ENCODE measurements around the gene EPAS1.
"Not testable (repeated sequence)": the region's sequence is repeated elsewhere in the genome, so short reads cannot be mapped to it uniquely, and the experiment has no call there.

The EPAS1 gene

DNA sequence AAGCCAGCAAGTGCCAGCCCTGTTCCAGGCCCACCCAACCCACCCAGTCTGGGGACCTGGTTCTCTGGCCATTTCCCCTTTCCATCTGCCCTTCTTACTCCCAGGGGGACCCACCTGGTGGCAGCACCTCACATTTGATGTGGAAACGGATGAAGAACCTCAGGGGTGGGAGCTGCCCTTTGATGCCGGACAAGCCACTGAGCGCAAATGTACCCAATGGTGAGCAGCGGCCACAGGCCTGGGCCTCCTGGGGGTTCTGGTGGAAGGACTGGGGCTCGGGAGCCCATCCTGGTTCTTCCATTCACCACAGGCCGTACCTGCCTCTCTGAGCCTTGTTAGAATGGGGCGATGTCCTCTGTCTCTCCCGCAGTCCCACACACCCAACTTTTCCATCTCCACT is 84.7 kb downstream of the EPAS1 start:
- DNase-seq (ENCODE audit: low read depth in 3 of 3, low spot score in 1 of 3): no peak

DNA sequence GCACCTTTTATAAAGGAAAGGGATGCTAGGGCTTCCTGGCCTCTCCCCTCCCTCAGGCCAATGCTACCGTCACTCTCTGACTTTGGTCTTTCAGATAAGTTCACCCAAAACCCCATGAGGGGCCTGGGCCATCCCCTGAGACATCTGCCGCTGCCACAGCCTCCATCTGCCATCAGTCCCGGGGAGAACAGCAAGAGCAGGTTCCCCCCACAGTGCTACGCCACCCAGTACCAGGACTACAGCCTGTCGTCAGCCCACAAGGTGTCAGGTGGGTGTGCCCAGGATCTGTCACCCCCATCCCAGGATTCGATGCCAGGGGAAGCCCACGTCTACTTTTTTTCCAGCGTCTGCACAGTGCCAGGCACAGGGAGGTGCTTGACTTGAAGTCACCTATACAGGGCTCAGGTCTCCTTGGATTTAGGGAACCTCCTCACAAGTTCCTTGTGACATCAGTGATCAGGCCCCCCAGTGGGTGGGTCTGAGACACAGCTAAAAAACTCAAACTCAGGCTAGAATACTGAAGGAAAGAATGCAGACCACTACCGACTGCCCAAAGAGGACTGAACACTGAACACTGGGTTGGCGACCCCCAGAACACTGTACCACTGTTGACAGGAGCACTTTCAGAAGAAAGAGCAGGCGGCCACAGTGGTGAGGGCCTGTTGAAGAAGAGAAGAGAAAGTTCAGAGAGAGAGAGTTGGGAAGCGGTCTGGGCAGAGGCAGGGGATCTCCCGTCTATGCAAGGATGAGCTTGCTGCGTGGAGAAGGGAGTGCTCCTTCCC is 85.3 kb downstream of the EPAS1 start:
- DNase-seq (ENCODE audit: low read depth in 3 of 3, low spot score in 1 of 3): no peak

DNA sequence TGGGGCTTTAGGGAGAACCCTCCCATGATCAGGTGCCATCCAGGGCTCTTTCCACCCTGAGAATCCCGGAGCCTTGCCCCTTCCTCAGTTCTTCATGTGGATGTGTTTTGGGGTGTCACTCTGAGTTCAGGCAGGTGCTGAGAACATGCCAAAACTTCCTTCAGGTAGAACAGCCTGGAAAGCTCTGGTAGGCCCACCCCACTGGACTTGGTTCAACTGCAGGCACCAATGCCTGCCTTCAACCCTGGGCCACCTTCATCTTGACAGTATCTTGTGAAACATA is 85.8 kb downstream of the EPAS1 start:
- no peak for DNase-seq (ENCODE audit: low read depth in 3 of 3, low spot score in 1 of 3)

DNA sequence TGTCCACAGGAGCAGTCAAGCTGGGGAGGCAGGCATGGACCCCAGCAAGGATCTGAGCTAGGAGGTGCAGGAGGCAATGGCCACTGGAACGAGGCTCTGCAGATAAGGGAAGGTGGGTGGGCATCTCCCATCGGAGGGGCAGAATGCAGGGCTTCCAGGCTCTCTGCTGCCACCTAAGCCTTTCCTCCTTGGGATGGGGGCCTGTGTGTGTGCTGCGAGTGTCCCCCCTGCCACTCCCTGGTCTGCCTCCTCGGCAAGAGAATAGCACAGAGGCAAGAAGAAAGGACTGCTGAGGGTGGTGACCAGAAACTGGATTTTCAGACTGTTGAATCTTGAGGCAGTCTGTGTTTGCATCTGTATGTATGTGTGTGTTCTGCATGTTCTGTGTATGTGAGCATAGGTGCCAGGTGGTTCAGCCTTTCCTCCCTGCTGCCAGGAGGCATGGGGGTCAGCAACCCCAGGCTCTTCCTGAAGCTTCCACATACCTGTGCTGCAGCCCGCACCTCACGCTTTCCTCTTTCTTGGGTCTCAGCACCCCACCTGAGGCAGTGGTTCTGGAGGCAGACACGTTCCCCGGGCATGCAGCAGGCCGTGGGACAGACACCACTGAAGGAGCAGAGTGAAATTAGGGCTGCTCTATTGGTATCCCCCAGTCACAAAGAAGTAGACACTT is 86.7 kb downstream of the EPAS1 start:
- DNase-seq (ENCODE audit: low read depth in 3 of 3, low spot score in 1 of 3): no peak

DNA sequence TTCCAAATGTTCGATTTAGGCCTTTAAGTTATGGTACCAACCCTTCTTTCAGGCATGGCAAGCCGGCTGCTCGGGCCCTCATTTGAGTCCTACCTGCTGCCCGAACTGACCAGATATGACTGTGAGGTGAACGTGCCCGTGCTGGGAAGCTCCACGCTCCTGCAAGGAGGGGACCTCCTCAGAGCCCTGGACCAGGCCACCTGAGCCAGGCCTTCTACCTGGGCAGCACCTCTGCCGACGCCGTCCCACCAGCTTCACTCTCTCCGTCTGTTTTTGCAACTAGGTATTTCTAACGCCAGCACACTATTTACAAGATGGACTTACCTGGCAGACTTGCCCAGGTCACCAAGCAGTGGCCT is 87.2 kb downstream of the EPAS1 start:
- DNase-seq (ENCODE audit: low read depth in 3 of 3, low spot score in 1 of 3): no peak

DNA sequence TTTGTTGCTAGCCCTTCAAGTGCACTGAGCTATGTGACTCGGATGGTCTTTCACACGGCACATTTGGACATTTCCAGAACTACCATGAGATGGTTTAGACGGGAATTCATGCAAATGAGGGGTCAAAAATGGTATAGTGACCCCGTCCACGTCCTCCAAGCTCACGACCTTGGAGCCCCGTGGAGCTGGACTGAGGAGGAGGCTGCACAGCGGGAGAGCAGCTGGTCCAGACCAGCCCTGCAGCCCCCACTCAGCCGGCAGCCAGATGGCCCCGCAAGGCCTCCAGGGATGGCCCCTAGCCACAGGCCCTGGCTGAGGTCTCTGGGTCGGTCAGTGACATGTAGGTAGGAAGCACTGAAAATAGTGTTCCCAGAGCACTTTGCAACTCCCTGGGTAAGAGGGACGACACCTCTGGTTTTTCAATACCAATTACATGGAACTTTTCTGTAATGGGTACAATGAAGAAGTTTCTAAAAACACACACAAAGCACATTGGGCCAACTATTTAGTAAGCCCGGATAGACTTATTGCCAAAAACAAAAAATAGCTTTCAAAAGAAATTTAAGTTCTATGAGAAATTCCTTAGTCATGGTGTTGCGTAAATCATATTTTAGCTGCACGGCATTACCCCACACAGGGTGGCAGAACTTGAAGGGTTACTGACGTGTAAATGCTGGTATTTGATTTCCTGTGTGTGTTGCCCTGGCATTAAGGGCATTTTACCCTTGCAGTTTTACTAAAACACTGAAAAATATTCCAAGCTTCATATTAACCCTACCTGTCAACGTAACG is 88.8 kb downstream of the EPAS1 start:
- no peak for DNase-seq (ENCODE audit: low read depth in 3 of 3, low spot score in 1 of 3)

DNA sequence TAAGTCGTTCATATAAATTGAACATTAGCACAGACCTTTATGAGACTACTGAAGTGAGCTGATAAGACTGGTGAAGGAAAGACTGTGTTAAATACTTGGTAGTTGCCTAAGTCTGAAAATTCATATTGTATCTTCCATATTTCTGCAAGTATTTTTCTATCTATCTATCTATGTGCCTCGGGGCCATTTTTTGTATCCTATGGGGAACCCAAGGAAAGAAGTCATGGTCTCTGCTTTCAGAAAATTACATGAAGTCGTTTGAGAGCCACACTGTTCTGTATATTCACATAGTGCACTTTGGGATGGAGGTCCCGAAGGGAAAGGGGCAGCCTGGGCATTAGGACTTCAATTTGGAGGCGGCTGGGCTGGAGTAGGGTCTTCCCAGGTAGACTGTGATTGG is 89.6 kb downstream of the EPAS1 start:
- DNase-seq (ENCODE audit: low read depth in 3 of 3, low spot score in 1 of 3): no peak

DNA sequence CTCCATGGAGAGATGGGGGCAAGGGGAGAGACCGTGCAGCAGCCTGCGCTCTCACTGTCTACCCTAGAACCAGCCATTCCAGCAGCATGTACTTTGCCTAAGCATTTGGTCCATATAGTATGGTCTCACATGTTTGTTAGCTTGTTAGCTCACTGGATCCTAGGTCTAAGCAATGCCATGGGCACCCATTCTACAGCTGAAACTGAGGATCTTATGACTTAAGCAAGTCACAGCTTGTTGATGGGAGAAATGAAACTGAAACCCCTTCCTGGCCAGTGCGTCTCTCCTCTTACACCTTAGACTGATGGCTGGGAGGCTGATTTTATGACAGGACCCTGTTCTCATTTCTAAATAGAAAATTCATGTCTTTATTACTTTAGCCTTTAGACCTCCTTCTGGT is 90.1 kb downstream of the EPAS1 start:
- no peak for DNase-seq (ENCODE audit: low read depth in 3 of 3, low spot score in 1 of 3)

DNA sequence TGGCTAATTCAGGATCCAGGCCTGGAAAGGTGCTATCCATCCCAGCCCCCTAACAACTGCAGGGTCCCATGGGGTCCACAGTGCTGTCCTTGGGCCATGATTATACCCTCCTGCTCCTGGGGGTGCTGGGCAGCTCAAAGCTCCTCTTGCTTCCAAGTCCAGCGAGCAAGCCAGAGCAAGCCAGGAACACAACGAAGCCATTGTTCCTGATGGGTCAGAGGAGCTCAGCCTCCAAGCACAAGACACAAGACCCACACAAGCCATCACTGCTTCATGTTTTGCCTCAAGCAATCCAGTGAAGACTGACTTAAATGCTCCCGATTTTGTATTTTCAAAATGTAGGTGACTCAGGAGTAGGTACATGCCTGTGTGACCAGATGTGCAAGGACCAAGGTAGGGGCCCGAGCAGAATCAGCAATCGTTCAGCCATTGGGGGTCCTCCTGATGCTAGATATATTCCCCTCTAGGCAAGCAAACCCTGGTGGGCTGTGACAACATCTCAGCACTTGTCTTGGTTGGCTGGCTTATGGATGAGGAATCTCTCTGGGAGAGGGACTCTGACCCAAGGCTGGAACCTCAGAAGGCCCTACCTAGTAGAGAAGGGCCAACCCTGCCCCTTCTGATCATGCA is 90.8 kb downstream of the EPAS1 start:
- DNase-seq (ENCODE audit: low read depth in 3 of 3, low spot score in 1 of 3): no peak

DNA sequence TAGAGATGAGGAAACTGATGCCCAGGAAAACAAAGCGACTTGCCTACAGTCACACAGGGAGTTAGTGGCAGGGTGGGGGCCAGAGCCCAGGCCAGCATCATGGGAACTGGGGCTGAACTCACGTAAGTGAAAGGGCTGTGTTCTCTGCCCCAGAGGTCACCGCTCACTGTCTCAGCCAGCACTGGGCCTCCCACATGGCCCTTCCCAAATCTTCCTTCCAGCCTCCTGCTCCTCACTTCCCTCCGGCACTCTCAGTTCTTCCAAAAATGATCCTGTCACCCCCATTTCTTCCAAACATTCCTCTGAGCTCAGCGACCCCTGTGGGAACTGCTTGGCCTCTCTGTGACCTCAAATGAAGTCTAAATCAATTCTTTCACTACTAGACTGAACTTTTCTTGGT is 91.7 kb downstream of the EPAS1 start:
- no peak for DNase-seq (ENCODE audit: low read depth in 3 of 3, low spot score in 1 of 3)

DNA sequence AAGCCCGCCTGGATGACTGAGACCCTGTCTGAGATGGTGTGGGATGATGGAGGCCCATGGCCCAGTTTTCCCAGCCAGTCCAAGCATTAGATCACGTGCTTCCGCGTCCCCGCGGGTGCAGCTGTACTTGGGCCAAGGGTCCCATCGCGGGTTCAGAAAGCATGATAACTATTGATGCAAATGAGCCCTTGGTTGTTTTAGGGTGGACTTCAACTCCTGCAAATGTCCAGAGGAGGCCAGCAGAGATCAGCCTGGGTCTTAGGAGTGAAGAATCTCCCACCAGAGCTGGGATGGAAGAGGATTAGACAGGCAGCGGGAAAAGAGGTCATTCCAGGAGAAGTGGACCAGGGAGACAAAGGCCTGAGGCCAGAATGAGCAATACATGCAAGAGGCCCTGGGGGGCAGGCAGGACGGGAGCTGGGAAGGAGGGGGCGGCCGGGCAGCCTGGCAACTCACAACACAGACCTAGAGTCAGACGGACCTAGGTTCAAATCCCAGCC is 92.3 kb downstream of the EPAS1 start:
- DNase-seq (ENCODE audit: low read depth in 3 of 3, low spot score in 1 of 3): no peak

DNA sequence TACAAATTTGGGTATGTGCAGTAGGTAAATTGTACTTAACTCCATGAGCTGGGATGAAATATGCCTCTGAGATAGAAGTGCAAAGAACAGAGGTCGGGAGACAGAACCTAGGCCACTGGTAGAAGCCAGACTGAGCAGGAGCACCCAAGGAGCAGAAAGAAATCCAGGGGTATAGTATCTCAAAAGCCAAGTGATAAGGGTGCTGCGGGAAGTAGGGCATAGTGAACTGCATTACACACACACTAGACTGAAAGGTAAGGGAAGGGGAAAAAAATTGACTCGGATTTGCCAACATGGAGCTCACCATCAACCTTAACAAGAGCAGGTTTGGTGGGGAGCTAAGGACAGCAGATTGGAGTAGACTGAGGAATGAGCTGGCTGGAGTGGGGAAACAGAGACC is 92.8 kb downstream of the EPAS1 start:
- DNase-seq (ENCODE audit: low read depth in 3 of 3, low spot score in 1 of 3): no peak

DNA sequence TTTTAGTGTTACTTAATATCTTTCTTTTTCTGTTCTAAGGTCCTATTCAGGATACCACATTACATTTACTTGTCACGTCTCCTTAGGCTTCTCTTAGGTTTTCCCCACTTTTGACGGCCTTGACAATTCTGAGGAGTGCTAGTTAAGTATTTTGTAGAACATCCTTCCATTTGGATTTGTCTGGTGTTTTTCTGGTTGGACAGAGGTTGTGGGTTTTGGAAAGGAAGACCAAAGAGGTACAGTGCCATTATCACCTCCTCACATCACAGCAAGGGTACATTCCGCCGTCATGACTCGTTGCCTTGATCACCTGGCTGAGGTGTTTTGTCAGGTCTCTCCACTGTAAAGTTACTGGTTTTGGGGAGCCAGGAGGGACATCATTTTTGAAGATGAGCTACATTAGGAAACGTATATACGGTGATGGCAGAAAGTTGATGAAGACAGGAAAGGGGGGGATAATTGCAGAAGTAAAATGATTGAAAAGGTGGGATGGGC is 93.7 kb downstream of the EPAS1 start:
- DNase-seq (ENCODE audit: low read depth in 3 of 3, low spot score in 1 of 3): no peak

DNA sequence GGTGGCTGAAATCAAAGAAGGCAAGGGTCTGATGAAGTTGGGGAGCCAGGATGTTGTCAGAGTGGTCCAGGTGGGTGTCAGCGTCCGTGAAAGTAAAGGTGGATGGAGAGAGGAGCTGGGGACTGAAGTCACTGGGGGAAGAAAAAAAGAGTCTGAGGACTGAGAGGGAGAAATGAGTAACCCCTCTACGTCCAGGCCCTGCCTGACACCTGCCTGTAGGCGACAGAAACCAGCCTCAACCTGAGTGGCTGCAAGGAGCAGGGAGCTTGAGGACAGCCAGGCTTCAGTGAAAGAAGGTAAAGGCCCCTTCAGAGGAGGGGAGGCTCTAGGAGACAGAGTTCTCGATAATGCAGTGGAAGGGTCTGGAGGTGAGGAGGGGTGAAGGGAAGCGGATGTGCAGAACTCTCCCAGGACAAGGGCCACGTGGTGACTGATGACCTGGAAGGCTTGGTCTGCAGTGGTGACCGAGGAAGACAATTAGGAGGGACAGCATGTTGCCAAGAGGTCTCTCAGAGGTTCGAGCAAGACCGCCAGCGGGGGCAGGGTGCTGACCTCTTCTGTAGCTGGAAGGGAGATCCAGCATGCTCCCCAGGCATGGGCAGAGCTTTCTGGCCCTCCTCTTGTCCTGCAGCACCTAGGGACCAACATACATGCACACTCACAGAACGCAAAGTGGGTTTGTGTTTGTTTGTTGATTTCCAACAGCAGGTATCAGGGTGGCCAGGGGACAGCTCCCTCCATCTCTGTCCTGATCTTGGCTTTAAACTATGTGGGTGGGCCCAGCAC is 95.5 kb downstream of the EPAS1 start:
- DNase-seq (ENCODE audit: low read depth in 3 of 3, low spot score in 1 of 3): no peak

DNA sequence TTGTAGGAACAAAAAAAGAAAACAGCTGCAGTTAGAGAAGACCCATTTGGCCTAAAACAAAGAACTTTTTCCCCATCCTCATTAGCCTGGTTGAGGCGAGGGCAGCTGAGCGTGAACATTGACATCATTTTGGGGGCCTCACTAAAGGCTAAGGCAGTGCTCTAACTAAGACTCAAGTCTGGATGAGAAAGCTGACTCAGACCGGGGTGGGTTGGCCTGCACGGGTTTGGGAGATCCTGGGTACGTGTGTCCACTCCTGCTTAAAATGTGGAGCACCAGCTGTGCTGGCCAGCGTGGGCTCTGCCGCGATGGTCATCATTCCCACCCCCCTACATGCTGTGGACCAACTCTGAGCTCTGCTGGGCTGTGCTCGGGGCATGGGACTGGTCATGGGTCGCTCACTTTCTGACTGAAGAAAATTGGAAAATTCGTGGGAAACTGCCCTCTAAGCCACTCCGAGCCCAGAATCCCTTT is 96.2 kb downstream of the EPAS1 start:
- no peak for DNase-seq (ENCODE audit: low read depth in 3 of 3, low spot score in 1 of 3)

DNA sequence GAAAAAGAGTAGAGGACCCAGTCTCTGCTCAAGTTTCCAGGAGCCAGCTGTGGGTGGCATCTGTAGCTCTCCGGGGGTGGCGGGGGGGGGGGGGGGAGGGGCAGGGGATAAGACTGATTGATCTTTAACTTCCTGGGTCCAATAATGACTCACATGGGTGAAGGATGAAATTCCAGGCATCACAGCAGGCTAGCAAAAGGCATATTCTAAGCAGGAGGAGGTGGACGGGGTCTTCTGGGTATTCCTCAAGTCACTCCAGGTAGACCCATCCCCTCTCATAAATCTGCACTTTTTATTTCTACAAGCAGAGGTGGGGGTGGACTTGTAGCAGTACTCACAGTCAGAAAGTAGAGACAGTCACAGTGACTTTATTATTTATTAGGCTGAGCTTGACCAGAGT is 96.7 kb downstream of the EPAS1 start:
- DNase-seq (ENCODE audit: low read depth in 3 of 3, low spot score in 1 of 3): no peak

DNA sequence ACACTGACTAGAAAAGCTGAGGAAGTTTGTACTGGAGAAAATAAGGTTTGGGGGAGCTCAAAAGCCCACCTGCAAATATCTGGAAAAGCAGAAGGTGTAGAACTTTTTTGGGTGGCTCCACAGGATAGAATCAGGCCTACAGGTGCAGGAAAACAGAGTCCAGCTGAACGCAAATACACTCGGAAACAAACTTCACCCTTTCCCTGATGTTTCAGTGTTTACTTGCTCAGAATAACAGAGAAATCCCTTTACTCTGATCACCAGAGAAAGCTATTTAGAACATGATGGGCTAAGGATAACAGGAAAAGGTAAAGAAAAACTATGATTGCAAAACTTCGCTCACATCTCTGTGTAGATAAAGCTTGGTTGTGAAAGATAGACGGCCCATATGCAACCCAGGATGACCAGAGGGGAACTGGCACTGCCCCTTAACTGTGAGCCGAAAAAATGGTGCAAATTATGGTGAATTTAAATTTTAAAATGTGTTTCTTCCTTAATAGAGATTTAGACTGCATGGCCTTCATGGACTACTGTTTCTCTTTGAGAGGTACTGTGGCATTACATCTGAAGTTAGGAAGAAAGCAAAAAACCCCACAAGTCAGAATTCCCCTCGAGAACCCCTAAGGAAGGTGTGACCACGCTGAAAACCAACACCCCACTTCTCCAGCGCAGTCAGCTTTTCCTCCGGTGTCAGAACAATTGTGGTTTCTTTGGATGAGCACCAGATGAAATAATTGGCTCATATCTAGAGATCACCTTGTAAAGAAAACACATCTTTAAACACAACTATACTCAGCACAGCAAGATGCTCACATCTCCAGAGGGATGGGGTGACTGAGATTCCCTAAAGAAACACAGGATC is 97.7 kb downstream of the EPAS1 start:
- no peak for DNase-seq (ENCODE audit: low read depth in 3 of 3, low spot score in 1 of 3)

DNA sequence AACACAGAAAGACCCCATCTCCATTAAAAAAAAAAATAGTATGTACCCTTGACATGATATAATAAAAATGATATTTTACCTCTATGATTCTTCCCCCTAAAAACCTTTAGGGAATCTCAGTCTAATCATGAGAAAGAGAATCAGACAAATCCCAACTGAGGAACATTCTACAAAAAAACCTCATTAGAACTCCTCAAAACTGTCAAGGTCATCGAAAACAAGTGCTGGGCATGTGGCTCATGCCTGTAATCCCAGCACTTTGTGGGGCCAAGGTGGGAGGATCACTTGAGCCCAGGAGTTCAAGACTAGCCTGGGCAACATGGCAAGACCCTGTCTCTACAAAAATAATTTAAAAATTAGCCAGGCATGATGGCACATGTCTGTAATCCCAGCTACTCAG is 98.5 kb downstream of the EPAS1 start:
- DNase-seq (ENCODE audit: low read depth in 3 of 3, low spot score in 1 of 3): not testable (repeated sequence)

DNA sequence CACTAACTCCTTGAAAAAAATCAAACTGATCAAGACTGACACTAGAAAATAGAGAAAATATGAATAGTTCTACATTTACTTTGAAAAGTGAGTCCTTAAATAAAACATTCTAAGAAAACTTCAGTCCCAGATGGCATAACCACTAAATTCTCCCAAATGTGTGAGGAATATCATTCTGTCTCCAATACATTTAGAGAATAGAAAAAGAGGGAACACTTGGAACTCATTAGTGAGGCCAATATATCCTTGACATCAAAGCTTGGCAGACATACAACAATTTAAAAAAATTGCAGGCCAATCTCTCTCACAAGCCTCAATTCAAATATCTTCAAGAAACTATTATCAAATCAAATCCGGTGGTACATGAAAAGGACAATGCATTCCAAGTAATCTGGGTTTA is 102.8 kb downstream of the EPAS1 start:
- no peak for DNase-seq (ENCODE audit: low read depth in 3 of 3, low spot score in 1 of 3)

DNA sequence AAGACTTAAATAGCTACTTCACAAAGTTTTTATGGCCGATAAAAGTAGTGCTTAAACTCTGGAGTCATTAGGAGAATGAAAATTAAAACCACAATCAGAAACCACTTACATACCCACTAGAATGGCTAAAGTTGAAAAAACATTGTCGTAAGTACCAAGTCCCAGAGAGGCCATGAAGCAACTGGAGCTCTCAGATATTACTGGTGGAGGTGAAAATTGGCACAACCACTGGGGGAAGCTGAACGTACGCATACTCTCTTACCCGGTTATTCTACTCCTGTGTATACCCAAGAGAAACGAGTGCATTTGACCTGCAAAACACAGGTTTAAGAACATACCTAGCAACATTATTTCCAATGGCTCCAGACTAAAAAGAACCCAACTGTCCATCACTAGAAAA is 105.7 kb downstream of the EPAS1 start:
- DNase-seq (ENCODE audit: low read depth in 3 of 3, low spot score in 1 of 3): no peak

Measured in stimulated activated CD4-positive, alpha-beta T cell treated with anti-CD3 and anti-CD28 coated beads, TNF-alpha, amount 100 ng/mL, for 1 hour (primary cell).